H1 (cell line): ENCODE measurements around the gene SLIT3. TPM values are rescaled to one million over a fixed set of nuclear protein-coding genes. Genes with fewer than 3 reads are reported as not detected.

Source experiments
- ATF2 ChIP-seq: IDR thresholded peaks from 2 replicates; pipeline ENCODE4 v1.6.1; 2012; ENCODE audit warnings: low read length, inconsistent platforms
- BACH1 ChIP-seq: IDR thresholded peaks from 2 replicates; pipeline ENCODE4 v1.6.1; 2012; ENCODE audit warnings: low read length, improper control_type of control experiment
- KDM1A ChIP-seq: fragments of 200-600, 300-600 bp; sonication (generic); IDR thresholded peaks from 2 replicates; pipeline ENCODE4 v1.7.1; 2016; ENCODE audit warnings: mild to moderate bottlenecking, low read length, borderline replicate concordance
- KDM5A ChIP-seq: fragments of 200-600 bp; IDR thresholded peaks from 2 replicates; pipeline ENCODE4 v1.7.1; 2012; ENCODE audit warnings: mild to moderate bottlenecking, low read length, inconsistent platforms, mixed read lengths
- PHF8 ChIP-seq: fragments of 200-600 bp; sonication (generic); conservative IDR thresholded peaks from 2 replicates; pipeline ENCODE4 v1.7.1; 2012; ENCODE audit warnings: low read depth, mild to moderate bottlenecking, inconsistent platforms, low read length, moderate library complexity
- SIX5 ChIP-seq: IDR thresholded peaks from 2 replicates; pipeline ENCODE4 v1.6.1; 2011; ENCODE audit warnings: mild to moderate bottlenecking, low read depth, low read length
- polyA plus RNA-seq, 7 experiments: library from polyadenylated mRNA; depleted of rRNA in 3 of 7; stranded (reverse) in 5 of 7; unstranded in 2 of 7; fragments of >200 nt in 5 of 7; fragments of 200-250 nt in 2 of 7; gene quantifications; 1 replicate in 5 of 7; 2 replicates in 1 of 7; 4 replicates in 1 of 7; pipeline versions ENCODE4 v1.2.1 to v1.2.3, GENCODE V29; 2011 to 2013; ENCODE audit warnings: missing spikeins in 2 of 7, mixed read lengths in 2 of 7
- total RNA-seq: library from RNA; stranded (reverse); fragmentation: NEBNext Ultra II Directional; extraction: Animal tissue kit (Norgen Biotek cat#: 25700); gene quantifications from 2 replicates; pipeline ENCODE4 v1.2.1, GENCODE V29; 2021

The SLIT3 gene
- total and polyA plus RNA-seq, 2 of the 8 experiments (the other 6 are each of a cell fraction or from before 2014, with no cell fraction given) = 1.1 to 1.2 TPM

GRCh38 chr5:169333518-169333917, 32.6 kb upstream of the SLIT3 start (continued):
- TF ChIP-seq ATF2 = no peak
- no peak for TF ChIP-seq KDM5A
- TF ChIP-seq PHF8 = no peak
- TF ChIP-seq SIX5 = no peak
- no peak for TF ChIP-seq BACH1
- no peak for TF ChIP-seq KDM1A
